CD4-positive, alpha-beta T cell treated with Interleukin-12 subunit alpha and Interleukin-12 subunit beta, for 1 hour (primary cell): ENCODE results near the gene SSH2.
"Not testable (repeated sequence)": the region's sequence is repeated elsewhere in the genome, so short reads cannot be mapped to it uniquely, and the experiment has no call there.

ENCODE experiments used
- DNase-seq: peaks from one replicate; pipeline ENCODE4 v3.0.0-alpha.2; 2020

SSH2 gene

DNA sequence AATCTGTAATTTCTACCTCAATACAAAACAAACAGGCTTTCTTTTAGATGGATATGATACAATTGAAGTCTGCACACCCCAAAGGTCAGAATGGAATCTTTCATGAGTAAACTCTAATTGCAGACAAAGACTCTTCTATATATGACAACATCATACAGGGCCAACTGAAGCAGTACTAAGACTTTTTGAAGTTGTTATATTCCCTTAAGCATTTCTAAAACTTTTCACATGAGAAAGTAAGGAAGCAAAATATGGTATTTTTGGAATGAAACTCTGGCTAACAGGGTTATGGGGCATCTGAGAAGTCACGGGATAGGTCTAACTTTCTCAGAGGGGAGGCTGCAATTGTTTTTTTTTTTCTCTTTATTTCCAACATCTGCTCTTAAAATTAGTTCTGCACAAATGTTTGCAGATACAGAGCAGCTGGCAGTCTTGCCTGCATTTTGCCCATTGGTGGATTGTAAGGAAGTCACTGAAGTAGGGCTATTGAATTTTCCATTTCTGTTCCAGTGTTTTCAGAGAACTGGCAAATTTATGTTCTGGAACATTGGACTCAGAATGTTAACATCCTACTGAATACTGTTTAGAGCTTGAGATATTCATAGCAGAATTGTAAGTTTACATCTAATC is 59.1 kb downstream of the SSH2 start:
- DNase-seq: no peak

DNA sequence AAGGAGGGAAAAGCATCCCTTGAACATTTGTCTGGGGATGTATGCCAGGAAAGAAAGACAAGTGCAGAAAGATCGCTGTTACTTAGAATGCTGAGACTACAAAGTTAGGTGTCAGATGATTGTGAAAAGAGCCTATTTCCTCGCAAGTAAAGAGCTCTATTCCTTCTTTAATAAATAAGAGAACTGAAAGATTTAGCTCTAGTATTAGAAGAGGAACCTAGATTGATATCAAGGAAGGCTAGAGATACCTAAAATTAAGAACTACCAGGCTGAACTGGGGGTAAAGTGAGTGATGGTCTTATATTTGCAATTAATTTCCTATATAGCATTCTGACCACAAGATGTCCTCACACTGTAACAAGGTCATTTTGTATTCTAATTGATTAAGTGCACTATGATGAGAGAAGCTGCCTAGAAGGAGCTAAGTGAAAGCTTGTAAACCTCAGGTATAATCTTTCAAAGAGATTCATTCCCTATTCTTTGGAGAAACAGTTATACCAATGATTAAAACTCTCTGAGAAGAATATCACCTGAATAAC is 62.3 kb downstream of the SSH2 start:
- no peak for DNase-seq

DNA sequence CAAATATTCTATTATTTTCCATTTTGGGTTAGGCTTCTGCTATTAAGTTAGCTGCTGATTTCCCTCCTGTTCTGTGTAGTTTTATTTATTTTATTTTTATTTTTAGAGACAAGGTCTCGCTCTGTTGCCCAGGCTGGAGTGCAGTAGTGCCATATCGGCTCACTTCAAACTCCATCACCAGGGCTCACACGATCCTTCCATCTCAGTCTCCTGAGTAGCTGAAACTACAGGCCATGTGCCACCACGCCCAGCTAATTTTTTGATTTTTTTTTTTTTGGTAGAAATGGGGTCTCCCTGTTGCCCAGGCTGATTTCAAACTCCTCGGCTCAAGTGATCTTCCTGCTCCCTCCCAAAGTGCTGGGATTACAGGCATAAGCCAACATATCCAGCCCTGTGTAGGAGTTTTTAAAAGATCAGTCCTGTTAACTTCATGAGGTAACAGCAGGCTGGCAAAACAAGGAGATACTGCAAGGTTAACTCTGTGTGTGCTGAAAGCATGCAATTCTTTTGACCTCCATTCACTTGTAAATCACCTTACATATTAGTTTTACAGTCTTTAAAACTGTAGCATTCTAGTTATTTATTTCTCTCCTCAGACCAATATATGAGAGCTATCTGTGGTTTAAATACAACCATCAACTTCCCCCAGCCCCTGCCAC is 63.2 kb downstream of the SSH2 start:
- no peak for DNase-seq

DNA sequence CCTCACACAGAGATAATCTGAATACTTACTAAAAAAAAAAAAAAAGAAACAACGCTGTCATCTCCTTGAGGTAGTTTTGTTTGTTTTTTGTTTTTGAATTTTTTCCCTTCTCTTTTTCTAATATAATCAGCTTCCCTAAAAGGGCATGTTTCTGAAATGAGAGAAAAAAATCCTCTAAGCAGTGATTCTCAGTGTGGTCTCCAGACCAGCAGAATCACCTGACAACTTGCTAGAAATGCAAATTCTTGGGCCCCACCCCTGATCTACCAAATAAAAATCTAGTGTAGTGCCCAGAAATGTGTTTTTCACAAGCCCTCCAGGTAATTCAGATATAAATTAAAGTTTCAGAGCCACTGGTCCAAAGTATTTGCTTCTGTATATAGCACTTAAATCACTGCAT is 65.4 kb downstream of the SSH2 start:
- DNase-seq: no peak

DNA sequence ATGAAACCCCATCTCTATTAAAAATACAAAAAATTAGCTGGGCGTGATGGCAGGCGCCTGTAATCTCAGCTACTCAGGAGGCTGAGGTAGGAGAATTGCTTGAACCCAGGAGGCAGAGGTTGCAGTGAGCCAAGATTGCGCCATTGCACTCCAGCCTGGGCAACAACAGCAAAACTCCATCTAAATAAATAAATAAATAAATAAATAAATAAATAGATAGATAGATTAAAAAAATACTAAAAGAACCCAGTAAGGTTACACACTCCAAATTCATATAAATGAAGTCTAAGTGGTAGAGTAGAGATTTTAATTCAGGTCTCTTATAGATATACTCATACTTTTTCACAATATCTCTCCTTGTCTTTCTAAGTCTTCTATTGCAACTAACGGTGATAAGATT is 65.9 kb downstream of the SSH2 start:
- not testable (repeated sequence) for DNase-seq

DNA sequence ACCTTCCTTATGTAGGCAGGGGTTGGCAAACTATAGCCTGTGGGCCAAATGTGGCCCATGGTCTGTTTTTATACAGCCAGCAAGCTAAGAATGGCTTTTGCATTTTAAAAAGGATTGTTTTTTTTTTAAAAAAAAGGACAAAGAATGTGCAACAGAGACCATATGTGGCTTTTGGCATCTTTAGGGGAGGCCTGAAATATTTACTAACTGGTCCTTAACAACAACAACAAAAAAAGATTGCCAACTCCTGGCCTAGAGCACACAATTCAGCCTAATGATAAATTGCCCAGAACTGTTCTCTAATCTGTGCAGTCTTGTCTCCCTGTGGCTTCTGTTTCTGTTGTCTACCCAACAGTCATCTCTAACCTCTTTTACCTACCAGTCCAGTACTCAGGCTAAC is 67.1 kb downstream of the SSH2 start:
- DNase-seq: no peak

DNA sequence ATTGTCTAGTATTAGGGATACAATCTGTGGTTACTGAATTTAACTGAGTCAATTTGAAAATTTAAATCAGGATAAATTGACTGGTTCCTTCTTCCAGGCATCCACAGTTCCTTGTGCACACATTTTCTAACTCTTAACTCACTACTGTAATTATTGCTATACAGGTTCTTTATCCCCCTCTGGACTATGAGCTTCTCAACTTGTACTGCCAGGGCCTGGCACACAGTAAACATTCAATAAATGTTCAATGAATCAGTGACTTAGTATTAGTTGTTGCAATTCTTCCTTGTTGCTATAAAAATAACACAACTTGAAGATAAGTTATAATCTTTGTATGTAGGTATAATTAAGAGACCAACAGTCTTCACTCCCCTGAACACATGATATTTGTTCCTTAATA is 67.9 kb downstream of the SSH2 start:
- DNase-seq: no peak

DNA sequence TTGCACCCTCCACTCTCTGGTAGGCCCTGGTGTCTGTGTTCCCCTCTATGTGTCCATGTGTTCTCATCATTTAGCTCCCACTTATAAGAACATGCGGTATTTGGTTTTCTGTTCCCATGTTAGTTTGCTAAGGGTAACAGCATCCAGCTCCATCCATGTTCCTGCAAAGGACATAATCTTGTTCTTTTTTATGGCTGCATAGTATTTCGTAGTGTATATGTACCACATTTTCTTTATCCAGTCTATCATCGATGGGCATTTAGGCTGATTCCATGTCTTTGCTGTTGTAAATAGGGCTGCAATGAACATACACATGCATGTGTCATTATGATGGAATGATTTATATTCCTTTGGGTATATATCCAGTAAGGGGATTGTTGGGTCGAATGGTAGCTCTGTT is 70.6 kb downstream of the SSH2 start:
- DNase-seq: not testable (repeated sequence)

DNA sequence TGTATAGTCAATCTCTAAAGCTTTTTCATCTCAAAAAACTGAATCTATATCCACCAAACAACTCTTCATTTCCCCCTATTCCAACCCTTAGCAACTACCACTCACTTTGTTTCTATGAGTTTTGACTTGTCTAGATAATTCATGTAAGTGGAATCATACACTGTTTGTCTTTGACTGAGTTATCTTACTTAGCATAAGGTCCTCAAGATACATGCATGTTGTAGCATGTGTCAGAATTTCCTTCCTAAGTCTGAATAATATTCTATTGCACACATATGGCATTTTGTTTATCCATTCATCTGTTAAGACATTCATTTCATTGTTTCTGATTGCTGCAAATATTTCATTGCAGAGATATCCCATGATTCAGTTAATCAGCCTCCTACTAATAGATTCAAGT is 72.2 kb downstream of the SSH2 start:
- DNase-seq: no peak

DNA sequence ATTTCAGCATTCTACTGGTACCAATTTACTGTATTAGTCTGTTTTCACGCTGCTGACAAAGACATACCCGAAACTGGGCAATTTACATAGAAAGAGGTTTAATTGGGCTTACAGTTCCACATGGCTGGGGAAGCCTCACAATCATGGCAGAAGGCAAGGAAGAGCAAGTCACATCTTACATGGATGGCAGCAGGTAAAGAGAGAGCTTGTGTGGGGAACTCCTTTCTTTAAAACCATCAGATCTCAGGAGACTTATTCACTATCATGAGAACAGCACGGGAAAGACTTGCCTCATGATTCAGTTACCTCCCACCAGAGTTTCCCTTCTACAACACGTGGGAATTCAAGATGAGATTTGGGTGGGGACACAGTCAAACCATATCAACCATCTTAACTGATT is 72.9 kb downstream of the SSH2 start:
- not testable (repeated sequence) for DNase-seq

DNA sequence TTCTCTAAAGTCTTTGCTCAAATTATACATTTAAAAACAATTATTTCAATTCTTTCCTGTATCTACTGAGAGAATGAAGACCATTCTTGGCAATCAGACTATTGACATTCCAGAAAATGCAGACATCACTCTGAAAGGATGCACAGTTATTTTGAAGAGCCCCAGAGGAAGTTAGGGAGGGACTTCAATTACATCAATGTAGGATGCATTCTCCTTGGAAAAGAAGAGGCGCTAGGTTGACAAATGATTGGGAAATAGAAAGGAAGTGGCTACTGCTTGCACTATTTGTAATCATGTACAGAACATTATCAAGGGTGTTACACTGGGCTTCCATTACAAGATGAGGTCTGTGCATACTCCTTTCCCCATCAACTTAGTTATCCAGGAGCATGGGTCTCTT is 74.3 kb downstream of the SSH2 start:
- DNase-seq: no peak

DNA sequence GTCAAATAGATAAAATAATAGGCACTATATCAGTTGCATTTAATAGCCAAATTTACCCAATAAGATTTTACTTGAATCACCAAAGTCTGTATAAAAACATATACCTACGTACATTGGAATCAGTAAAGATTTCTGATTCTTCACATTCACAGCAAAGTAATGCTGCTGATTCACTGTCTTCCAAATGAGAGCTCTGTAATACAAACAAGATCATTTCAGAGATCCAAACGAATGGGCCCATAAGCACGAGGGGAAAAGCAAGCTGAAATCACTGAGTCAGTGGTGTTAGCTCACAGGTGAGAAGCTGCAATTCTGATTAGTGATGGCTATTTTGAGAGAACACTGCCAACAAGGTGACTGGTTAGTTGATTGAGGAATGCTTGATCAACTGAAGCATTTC is 81.3 kb downstream of the SSH2 start:
- no peak for DNase-seq

DNA sequence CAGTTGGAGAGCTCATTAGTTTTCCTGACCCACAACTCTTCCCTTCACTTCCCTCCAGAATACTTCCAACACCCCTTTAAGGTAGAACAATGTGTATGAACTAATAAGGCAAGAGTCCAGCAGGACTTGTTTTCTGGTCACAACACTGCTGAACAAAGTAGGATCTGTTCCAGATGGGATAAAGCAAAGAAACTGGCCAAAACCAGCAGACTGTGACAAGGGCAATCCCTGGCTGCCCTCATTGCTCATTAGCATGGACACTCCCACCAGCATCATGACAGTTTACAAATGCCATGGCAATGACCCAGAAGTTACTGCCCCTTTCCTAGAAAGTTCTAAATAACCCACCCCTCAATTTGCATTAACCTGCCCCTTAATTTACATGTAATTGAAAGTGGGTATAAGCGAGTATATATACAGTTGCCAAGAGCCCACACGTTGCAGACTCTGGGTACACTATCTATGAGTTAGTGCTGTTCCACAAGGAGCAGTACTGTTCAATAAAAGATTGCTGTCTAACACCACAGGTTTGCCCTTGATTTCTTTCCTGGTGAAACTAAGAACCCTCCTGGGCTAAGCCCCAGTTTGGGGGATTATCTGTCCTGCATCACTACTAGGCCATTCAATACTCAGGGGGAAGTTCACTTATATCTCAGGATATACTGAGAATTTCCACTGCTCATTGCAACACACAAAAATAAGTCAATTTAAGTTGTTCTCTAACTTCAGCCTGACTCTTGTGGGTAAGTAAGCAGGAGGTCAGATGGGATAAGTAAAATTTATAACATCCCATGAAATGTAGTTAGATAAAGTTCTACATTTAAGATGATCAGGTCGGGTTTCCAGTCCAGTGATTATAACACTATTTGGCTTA is 82.3 kb downstream of the SSH2 start:
- DNase-seq: no peak

DNA sequence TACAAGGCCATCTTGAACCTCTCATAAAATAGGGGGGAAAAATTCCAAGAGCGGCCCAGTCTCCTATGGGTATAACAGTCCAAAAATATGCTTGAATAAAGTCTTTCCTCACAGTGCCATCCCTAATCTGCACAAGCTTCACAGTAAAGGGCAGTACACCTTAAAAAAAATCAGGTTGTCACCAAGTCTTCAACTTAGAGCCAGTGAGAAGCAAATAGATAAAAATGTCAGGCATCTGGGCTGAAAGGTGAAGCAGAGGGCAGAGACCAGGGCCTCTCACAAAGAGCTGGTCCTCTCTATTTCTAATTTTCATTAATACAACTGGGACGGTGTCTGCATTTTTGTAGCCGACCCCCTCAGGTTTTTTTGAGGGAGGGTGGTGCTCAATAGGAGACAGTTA is 82.9 kb downstream of the SSH2 start:
- no peak for DNase-seq

DNA sequence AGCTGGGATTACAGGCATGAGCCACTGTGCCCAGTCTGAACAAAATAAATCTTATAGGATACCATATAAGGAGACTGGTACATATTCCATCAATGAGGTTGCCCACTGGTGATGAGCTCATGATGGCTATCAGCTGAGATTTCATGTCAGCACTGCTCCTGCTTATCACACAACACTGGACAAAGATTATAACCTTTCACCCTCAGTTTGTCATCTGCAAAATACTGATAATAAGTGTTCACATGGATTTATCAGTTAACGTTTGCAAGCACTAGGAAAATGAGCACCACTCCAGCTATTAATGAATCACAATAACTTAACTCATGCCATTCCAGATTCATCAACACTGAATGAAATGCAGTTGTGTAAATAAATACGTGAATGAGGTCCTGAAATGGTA is 83.7 kb downstream of the SSH2 start:
- DNase-seq: no peak

DNA sequence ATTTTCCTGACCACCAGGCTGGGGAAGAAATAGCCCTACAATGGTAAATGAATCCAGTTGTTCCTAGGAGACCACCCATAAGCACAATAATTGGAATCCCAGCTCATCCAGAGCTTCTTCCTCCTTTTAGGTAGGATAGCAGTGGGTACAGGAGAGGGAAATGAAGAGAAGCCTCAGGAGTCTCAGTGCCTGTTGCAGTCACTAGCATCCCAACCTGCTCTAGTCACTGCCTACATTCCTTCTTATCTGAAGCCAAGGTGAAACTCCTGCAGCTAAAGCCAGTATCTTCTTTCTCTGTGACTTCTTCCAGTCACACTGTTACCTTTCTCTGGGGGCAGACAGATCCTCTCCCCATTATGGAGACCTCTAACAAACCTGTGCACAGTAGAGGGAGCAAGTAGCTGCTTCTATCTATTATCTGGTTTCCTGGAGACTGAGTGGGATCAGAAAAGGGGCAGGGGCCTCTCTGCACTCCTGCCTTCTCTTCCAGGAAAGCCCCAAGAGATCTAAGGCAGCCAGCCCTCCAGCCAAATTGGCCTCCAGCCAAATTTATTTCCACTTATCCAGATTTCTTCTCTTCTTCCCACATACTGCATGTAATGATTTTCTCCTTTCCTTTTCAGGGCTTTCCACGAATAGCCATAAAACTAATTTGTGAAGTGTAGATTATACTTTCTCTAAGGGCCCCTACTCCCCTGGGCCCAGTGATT is 85.5 kb downstream of the SSH2 start:
- no peak for DNase-seq

DNA sequence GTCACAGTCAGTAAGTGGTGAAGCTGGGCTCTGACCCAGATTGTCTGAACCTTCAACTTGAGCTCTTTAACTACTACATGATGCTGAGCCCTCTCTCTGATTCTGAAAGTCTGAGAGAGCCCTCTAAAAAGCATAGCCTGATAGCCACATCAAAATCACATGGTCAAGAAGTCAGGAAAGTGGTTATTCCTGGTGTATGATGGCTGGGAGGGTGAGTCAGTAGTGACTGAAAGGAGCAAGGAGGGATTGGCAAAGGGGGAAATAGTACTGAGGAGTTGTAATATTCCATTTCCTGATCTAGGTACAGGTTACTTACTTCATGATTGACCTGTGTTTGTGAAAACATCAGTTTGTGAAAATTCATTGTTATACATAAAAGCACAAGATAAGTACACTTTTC is 89.1 kb downstream of the SSH2 start:
- DNase-seq: no peak

DNA sequence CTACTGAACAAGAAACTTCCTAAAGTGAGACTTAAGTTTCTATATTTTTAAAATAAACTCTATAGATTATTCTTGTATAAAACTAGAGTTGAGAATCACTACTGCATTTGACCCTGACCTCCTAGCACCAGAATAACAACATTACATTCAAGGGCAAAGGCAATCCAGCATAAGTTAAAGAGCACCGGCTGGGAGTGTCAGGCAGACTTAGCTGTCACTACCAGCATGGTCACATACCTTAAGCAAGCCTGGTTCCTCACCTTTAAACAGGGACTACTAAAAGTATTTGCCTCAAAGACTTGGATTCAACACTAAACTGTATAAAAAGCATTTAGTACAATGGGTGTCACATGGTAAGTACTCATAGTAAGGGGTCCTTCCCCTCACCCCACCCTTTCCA is 90.4 kb downstream of the SSH2 start:
- DNase-seq: no peak

DNA sequence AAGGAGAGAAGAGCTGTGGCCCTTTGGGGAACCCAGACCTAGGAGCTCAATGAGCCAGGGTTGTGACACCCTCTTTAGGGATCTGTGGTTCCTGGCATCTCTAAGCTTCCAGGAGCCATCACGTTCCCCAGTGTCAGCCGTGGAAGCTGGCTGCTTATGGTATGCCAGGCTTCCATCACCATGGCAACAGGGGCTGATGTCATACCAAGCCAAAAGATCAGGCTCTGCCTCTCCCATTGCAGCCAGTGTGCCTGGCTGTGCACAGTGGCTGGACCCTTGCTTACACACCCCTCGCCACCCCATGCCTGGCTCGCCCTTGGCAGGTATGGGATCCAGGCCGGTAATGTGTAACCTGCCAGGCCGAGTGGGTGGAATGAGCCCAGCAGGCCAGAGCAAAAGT is 91.1 kb downstream of the SSH2 start:
- DNase-seq: no peak

DNA sequence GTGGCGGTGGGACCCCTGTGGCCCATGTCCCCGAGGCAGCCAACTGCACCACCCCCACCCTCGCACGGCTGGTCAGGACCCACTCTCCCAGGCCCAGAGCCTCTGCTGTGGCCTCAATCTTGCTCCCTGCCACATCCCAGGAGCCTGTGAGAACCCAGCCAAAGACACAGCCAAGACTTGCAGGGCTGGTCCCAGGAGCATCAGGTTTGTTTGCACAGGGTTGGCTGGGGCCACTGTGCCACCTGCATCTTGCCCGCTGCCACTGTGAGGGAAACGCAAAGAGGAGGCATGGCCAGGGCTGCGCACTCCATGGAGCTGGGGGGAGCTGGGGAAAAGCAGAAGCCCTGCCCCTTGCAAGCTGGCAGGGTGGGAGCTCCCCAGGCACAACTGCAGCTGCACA is 92.5 kb downstream of the SSH2 start:
- DNase-seq: no peak

DNA sequence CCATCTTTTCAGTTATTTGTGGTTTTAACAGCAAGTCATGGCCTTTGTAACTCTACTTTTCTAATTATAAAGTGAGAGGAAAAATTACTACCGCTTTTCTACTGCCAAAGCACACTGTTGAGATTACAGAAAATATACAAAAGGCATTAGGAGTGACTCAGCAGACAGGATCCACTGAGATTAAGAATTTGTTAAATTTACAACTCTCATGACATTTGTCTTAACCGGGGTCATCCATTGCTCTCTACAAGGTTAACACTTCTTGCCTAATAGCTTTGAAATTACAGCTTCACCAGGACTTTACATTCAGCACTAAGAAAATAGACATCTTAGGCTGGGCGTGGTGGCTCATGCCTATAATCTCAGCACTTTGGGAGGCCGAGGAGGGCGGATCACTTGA is 93.4 kb downstream of the SSH2 start:
- DNase-seq: no peak

DNA sequence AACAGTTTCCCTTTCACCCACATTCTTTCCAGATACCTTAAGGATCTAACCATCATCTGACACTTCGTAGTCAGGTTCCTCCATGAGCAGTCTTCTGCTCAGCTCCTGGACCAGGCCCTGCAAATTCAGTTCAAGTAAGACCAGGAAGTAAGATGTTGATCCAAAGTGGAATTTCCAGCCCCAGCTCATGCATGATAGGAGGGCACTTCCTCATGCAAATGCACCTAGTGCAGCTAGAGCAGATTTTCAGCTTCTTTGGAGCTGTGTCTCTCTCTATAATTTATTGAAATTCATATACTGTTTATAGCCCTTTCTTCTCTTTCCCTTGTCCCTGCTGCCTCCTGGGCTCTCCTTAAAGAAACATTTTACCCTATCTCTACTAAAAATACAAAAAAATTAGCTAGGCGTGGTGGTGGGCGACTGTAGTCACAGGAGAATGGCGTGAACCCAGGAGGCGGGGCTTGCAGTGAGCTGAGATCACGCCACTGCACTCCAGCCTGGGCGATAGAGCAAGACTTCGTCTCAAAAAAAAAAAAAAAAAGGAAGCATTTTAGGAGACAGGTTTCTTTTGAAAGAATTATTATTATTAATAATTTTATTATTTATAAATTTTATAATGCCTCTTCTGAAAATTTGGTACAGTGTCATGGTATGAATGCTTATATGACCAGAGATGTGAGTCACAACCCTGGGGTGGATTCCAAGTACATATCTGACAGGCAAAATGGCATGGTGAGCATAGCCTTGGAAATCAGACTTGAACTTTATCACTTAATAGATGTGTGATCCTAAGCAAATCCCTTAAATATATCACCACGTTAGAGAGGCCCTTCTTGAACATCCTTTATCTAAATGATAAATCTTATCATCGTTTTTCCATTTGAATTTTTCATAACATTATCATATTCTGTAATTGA is 94.3 kb downstream of the SSH2 start:
- DNase-seq: no peak
